ENCODE data around the gene PDZD7.

- TF ChIP-seq BHLHE40 (IDR thresholded peaks at IDR 0.05; ENCODE audit: low read length) (no peak), ZSCAN29 (IDR thresholded peaks at IDR 0.05) (no peak), RUNX1 (IDR thresholded peaks at IDR 0.05; ENCODE audit: low read depth) (no peak), CTCF (IDR thresholded peaks at IDR 0.05 in 2 of 3, conservative IDR thresholded peaks at IDR 0.05 in 1 of 3; ENCODE audit: insufficient read depth in 2 of 3, low read depth in 1 of 3, low read length in 3 of 3) (peak; percentile 71 to 89 (median 80); a peak in 5 of 6 replicates), SNAPC5 (CRISPR knock-in tag; IDR thresholded peaks at IDR 0.05) (no peak), GABPB2 (CRISPR knock-in tag; conservative IDR thresholded peaks at IDR 0.05) (no peak), ZNF75A (CRISPR knock-in tag; IDR thresholded peaks at IDR 0.05) (no peak), TCF7 (IDR thresholded peaks at IDR 0.05; ENCODE audit: borderline replicate concordance) (no peak), NUFIP1 (IDR thresholded peaks at IDR 0.05; ENCODE audit: partially characterized antibody) (no peak), TOE1 (IDR thresholded peaks at IDR 0.05; ENCODE audit: borderline replicate concordance) (no peak), TOE1 (CRISPR knock-in tag; IDR thresholded peaks at IDR 0.05; ENCODE audit: borderline replicate concordance, low read depth) (no peak), RAD21 (CRISPR knock-in tag; conservative IDR thresholded peaks at IDR 0.05 in 1 of 2, IDR thresholded peaks at IDR 0.05 in 1 of 2) (peak; percentile 46 to 67)
- TF ChIP-seq, protein P1, sequence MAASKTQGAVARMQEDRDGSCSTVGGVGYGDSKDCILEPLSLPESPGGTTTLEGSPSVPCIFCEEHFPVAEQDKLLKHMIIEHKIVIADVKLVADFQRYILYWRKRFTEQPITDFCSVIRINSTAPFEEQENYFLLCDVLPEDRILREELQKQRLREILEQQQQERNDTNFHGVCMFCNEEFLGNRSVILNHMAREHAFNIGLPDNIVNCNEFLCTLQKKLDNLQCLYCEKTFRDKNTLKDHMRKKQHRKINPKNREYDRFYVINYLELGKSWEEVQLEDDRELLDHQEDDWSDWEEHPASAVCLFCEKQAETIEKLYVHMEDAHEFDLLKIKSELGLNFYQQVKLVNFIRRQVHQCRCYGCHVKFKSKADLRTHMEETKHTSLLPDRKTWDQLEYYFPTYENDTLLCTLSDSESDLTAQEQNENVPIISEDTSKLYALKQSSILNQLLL (CRISPR knock-in tag; IDR thresholded peaks at IDR 0.05; ENCODE audit: borderline replicate concordance): no peak
Measured at GRCh38 chr10:101050208-101051069, 19.5 kb upstream of the PDZD7 start.
